Right lobe of liver (tissue), 6 donors: ENCODE results near the gene SLC5A11. TPM values are rescaled to one million over a fixed set of nuclear protein-coding genes. Genes with fewer than 3 reads are reported as not detected.

Experiments
- ATAC-seq, 4 donors: fragments of 200-7000 bp; cut with Tn5 transposase; one replicate each; pipeline ENCODE4 v1.9.1; 2020; ENCODE audit warnings: mild to moderate bottlenecking in 4 of 4, moderate library complexity in 4 of 4
- DNase-seq, 3 donors: peaks; one replicate each; pipeline ENCODE4 v3.0.0-alpha.2; 2020
- H3K27ac ChIP-seq, 3 donors: fragments of 200-600 bp; one replicate each; pipeline ENCODE4 v1.8.0; 2022
- H3K27me3 ChIP-seq, 2 donors: fragments of 200-600 bp; one replicate each; pipeline ENCODE4 v1.8.0; 2022
- H3K36me3 ChIP-seq, 4 donors: fragments of 200-600 bp; sonication (generic) in 1 of 4; one replicate each; pipeline versions ENCODE4 v1.5.1 to v1.8.0; 2017 to 2022; ENCODE audit warnings: control low read depth in 1 of 4
- H3K4me1 ChIP-seq, 4 donors: fragments of 200-600 bp; sonication (generic) in 1 of 4; one replicate each; pipeline versions ENCODE4 v1.5.1 to v1.8.0; 2017 to 2022; ENCODE audit warnings: control low read depth in 1 of 4
- H3K4me3 ChIP-seq, 3 donors: fragments of 200-600 bp; one replicate each; pipeline ENCODE4 v1.8.0; 2022
- H3K9me3 ChIP-seq, 4 donors: fragments of 200-600 bp; sonication (generic) in 1 of 4; one replicate each; pipeline versions ENCODE4 v1.5.1 to v1.8.0; 2017 to 2022; ENCODE audit warnings: control low read depth in 1 of 4
- CTCF ChIP-seq, 4 donors: fragments of 200-600 bp in 3 of 4; fragments of 450-650 bp in 1 of 4; IDR thresholded peaks; one replicate each; pipeline versions ENCODE4 v1.5.1 to v1.8.0; 2016 to 2022; ENCODE audit warnings: antibody characterized with exemption in 4 of 4, mild to moderate bottlenecking in 2 of 4
- POLR2A ChIP-seq: fragments of 450-650 bp; IDR thresholded peaks from one replicate; pipeline ENCODE4 v1.6.1; 2017; ENCODE audit warnings: antibody characterized with exemption, mild to moderate bottlenecking
- WGBS: methylation state at CpG from one replicate; pipeline ENCODE4 v1.1.6; 2018; ENCODE audit warnings: low coverage, low lambda C conversion rate; ENCODE audit not compliant: insufficient coverage; ENCODE audit errors: missing lambda C conversion rate; 5-methylcytosine and 5-hydroxymethylcytosine counted together
- intact Hi-C, 2 donors: fragments of 100-400 bp; cut with DNase I; formaldehyde crosslinking; loops; one replicate each; pipeline versions ENCODE4 v1.11.2 to v1.14.1; 2022
- total RNA-seq, 6 experiments: library from RNA; depleted of rRNA in 2 of 6; stranded (reverse); fragments of >200 nt in 2 of 6; fragmentation: NEBNext Ultra II Directional in 3 of 6; extraction: Animal tissue kit (Norgen Biotek cat#: 25700) in 3 of 6; gene quantifications; one replicate each; pipeline versions ENCODE4 v1.1.0 to v1.2.4, GENCODE V29; 2016 to 2023
- donor health status: DM: no; HTN: yes; CAD: no.
- donor health status: DM: no; HTN: no; CAD: no.
- donor health status: DM: no; HTN: no; CAD: no.
- donor health status: DM: no; HTN: yes; CAD: no.
- donor health status: DM: no; HTN: yes; CAD: no.

Gene SLC5A11
- total RNA-seq, 6 experiments from 2014 or later = 0.43 to 1.6 (median 1.2) TPM

- H3K36me3 ChIP-seq = no peaks in the 10 kb centered on the region
- 92% methylated on average over 2 of the region's 5 CpGs for WGBS
- H3K4me3 ChIP-seq = no peak overlapping the region
- no peaks in the 10 kb centered on the region for H3K4me1 ChIP-seq
- DNase-seq (no peak), ATAC-seq (no peak)
- no peaks in the 10 kb centered on the region for H3K27me3 ChIP-seq
- no peak for TF ChIP-seq POLR2A
- no peak for TF ChIP-seq CTCF (IDR thresholded peaks at IDR 0.05)
- H3K9me3 ChIP-seq = no peaks in the 10 kb centered on the region
- no peak overlapping the region for H3K27ac ChIP-seq
- intact Hi-C loops = no loop called here
Measured at GRCh38 chr16:24849641-24850040, 3.9 kb downstream of the SLC5A11 start.

GRCh38 chr16:24850289-24850938 lies 4.7 kb downstream of the SLC5A11 start:
- H3K27me3 ChIP-seq = no peaks in the 10 kb centered on the region
- ATAC-seq = no peak
- no peak for TF ChIP-seq POLR2A
- no peak for TF ChIP-seq CTCF (IDR thresholded peaks at IDR 0.05)
- WGBS = 54% methylated on average over 4 of the region's 9 CpGs
- intact Hi-C loops = no loop called here
- no peaks in the 10 kb centered on the region for H3K4me1 ChIP-seq
- H3K4me3 ChIP-seq = no peak overlapping the region
- H3K27ac ChIP-seq = no peak overlapping the region
- no peaks in the 10 kb centered on the region for H3K9me3 ChIP-seq
- no peaks in the 10 kb centered on the region for H3K36me3 ChIP-seq
- DNase-seq = no peak

GRCh38 chr16:24851700-24852099 lies 5.9 kb downstream of the SLC5A11 start:
- H3K9me3 ChIP-seq = no peaks in the 10 kb centered on the region
- no peaks in the 10 kb centered on the region for H3K27me3 ChIP-seq
- DNase-seq = no peak
- no peak overlapping the region for H3K27ac ChIP-seq
- H3K4me3 ChIP-seq = no peak overlapping the region
- no peaks in the 10 kb centered on the region for H3K4me1 ChIP-seq
- 65% methylated on average over 8 of the region's 8 CpGs for WGBS
- no peak for ATAC-seq
- no peaks in the 10 kb centered on the region for H3K36me3 ChIP-seq
- TF ChIP-seq POLR2A (no peak), CTCF (IDR thresholded peaks at IDR 0.05) (no peak)
- intact Hi-C loops = no loop called here

- Histone ChIP-seq H3K9me3 (no peaks in the 10 kb centered on the region), H3K27ac (no peak overlapping the region), H3K36me3 (no peaks in the 10 kb centered on the region), H3K27me3 (no peaks in the 10 kb centered on the region), H3K4me1 (no peaks in the 10 kb centered on the region), H3K4me3 (no peak overlapping the region)
- 65% methylated on average over 7 of the region's 8 CpGs for WGBS
- DNase-seq (no peak), ATAC-seq (no peak)
- TF ChIP-seq CTCF (IDR thresholded peaks at IDR 0.05) = no peak
- intact Hi-C loops = no loop called here
Measured at GRCh38 chr16:24852281-24852721, 6.5 kb downstream of the SLC5A11 start.
